H1 (cell line): ENCODE results near the gene GRK7. TPM values are rescaled to one million over a fixed set of nuclear protein-coding genes. Genes with fewer than 3 reads are reported as not detected.

ENCODE experiments used
- CTCF ChIA-PET: fragments of 300-600 bp; sonication (Branson Sonifier 250); formaldehyde crosslinking; loops from one replicate; lab custom pipeline; 2021; ENCODE audit not compliant: partially characterized antibody; lab: Charles Lee
- POLR2A ChIA-PET: fragments of 300-600 bp; sonication (Branson Sonifier 250); formaldehyde crosslinking; loops from one replicate; lab custom pipeline; 2021; ENCODE audit warnings: inconsistent platforms; ENCODE audit not compliant: partially characterized antibody; lab: Charles Lee
- DNase-seq, 2 experiments: peaks; one replicate each; pipeline versions ENCODE4 v3.0.0 to v3.0.0-alpha.2; 2010 to 2022; ENCODE audit warnings: low spot score in 2 of 2, low read depth in 1 of 2, mixed read lengths in 1 of 2
- FAIRE-seq: peaks from 2 replicates; lab custom pipeline; 2011; peaks lifted over from hg19 to GRCh38; lab: Jason Lieb, UNC
- H2AFZ ChIP-seq: 2 replicates; pipeline ENCODE4 v1.8.1; 2012; ENCODE audit warnings: low read length, inconsistent platforms
- H2AK5ac ChIP-seq: 2 replicates; pipeline ENCODE4 v1.6.1; 2013; ENCODE audit warnings: low read depth, low read length
- H2BK120ac ChIP-seq: replicated peaks from 2 replicates; pipeline ENCODE3; 2013; ENCODE audit warnings: low read depth, low read length, inconsistent platforms
- H2BK12ac ChIP-seq: 2 replicates; pipeline ENCODE4 v1.6.1; 2013; ENCODE audit warnings: low read depth, low read length
- H2BK15ac ChIP-seq: 2 replicates; pipeline ENCODE4 v1.6.1; 2013; ENCODE audit warnings: low read length
- H2BK20ac ChIP-seq: 2 replicates; pipeline ENCODE4 v1.6.1; 2013; ENCODE audit warnings: low read length
- H2BK5ac ChIP-seq: 2 replicates; pipeline ENCODE4 v1.6.1; 2013; ENCODE audit warnings: low read depth, low read length
- H3K14ac ChIP-seq: 2 replicates; pipeline ENCODE4 v1.6.1; 2013; ENCODE audit warnings: inconsistent platforms; ENCODE audit not compliant: insufficient read length
- H3K18ac ChIP-seq: 2 replicates; pipeline ENCODE4 v1.6.1; 2013; ENCODE audit warnings: low read length; ENCODE audit errors: extremely low read depth
- H3K23ac ChIP-seq: 2 replicates; pipeline ENCODE4 v1.6.1; 2013; ENCODE audit warnings: inconsistent platforms; ENCODE audit not compliant: insufficient read length
- H3K23me2 ChIP-seq: 2 replicates; pipeline ENCODE4 v1.6.1; 2013; ENCODE audit warnings: low read depth, low read length
- H3K27ac ChIP-seq: 2 replicates; pipeline ENCODE4 v1.6.1; 2011; ENCODE audit warnings: low read depth, low read length, inconsistent platforms
- H3K27me3 ChIP-seq, 4 experiments: replicated peaks in 1 of 4; 1 replicate in 1 of 4; 2 replicates in 3 of 4; pipeline versions ENCODE4 v1.6.1 to v1.8.1; 2011 to 2013; ENCODE audit warnings: low read length in 3 of 4, mild to moderate bottlenecking in 3 of 4, inconsistent platforms in 2 of 4, mixed read lengths in 2 of 4, moderate library complexity in 1 of 4; ENCODE audit not compliant: control insufficient read depth in 3 of 4, insufficient read depth in 3 of 4; ENCODE audit errors: extremely low read depth in 1 of 4
- H3K36me3 ChIP-seq, 4 experiments: 2 replicates each; pipeline versions ENCODE4 v1.6.1 to v1.8.1; 2011 to 2013; ENCODE audit warnings: mild to moderate bottlenecking in 4 of 4, low read length in 3 of 4, moderate library complexity in 2 of 4, control low read depth in 1 of 4, inconsistent platforms in 1 of 4; ENCODE audit not compliant: insufficient read depth in 4 of 4, control insufficient read depth in 2 of 4
- H3K4ac ChIP-seq: replicated peaks from 2 replicates; pipeline ENCODE3; 2013; ENCODE audit warnings: low read length, low read depth, mixed read lengths, inconsistent platforms; ENCODE audit not compliant: insufficient read length
- H3K4me1 ChIP-seq, 4 experiments: replicated peaks in 1 of 4; 1 replicate in 1 of 4; 2 replicates in 3 of 4; pipeline versions ENCODE4 v1.6.1 to v1.8.1; 2011 to 2013; ENCODE audit warnings: low read length in 3 of 4, inconsistent platforms in 2 of 4, mixed read lengths in 1 of 4; ENCODE audit not compliant: insufficient read depth in 4 of 4, control insufficient read depth in 3 of 4
- H3K4me2 ChIP-seq, 2 experiments: 2 replicates each; pipeline versions ENCODE4 v1.6.1 to v1.8.1; 2011 to 2013; ENCODE audit warnings: low read depth in 2 of 2, low read length in 2 of 2, control low read depth in 1 of 2, inconsistent platforms in 1 of 2, mild to moderate bottlenecking in 1 of 2; ENCODE audit not compliant: insufficient read depth in 1 of 2
- H3K4me3 ChIP-seq, 4 experiments: fragments of 200-600, 300-600 bp in 1 of 4; sonication (generic), shearing (Covaris generic), sonication (Bioruptor Twin) in 1 of 4; 2 replicates each; pipeline versions ENCODE4 v1.5.1 to v1.8.1; 2011 to 2016; ENCODE audit warnings: low read length in 4 of 4, low read depth in 3 of 4, control low read depth in 2 of 4, inconsistent platforms in 2 of 4, mild to moderate bottlenecking in 2 of 4, mixed read lengths in 1 of 4, moderate library complexity in 1 of 4; ENCODE audit not compliant: insufficient read depth in 2 of 4; ENCODE audit errors: extremely low read depth in 1 of 4
- H3K56ac ChIP-seq: replicated peaks from 2 replicates; pipeline ENCODE3; 2013; ENCODE audit warnings: low read depth, mild to moderate bottlenecking, mixed read lengths, low read length, inconsistent platforms; ENCODE audit not compliant: insufficient read length
- H3K79me1 ChIP-seq: 2 replicates; pipeline ENCODE4 v1.6.1; 2013; ENCODE audit warnings: low read depth, low read length, control low read depth
- H3K79me2 ChIP-seq, 2 experiments: 2 replicates each; pipeline versions ENCODE4 v1.6.1 to v1.8.1; 2012 to 2013; ENCODE audit warnings: low read length in 2 of 2, mild to moderate bottlenecking in 2 of 2, inconsistent platforms in 1 of 2; ENCODE audit not compliant: insufficient read depth in 2 of 2, control insufficient read depth in 1 of 2
- H3K9ac ChIP-seq, 4 experiments: replicated peaks in 1 of 4; 1 replicate in 1 of 4; 2 replicates in 3 of 4; pipeline versions ENCODE4 v1.6.1 to v1.8.1; 2011 to 2013; ENCODE audit warnings: low read depth in 3 of 4, low read length in 3 of 4, control low read depth in 2 of 4, mild to moderate bottlenecking in 2 of 4, moderate library complexity in 2 of 4, inconsistent platforms in 1 of 4; ENCODE audit errors: extremely low read depth in 1 of 4
- H3K9me3 ChIP-seq, 2 experiments: 2 replicates each; pipeline versions ENCODE4 v1.6.1 to v1.8.1; 2012 to 2013; ENCODE audit warnings: mild to moderate bottlenecking in 2 of 2, moderate library complexity in 2 of 2, control low read depth in 1 of 2, inconsistent platforms in 1 of 2, low read depth in 1 of 2, low read length in 1 of 2, mixed read lengths in 1 of 2; ENCODE audit not compliant: insufficient read depth in 2 of 2
- H4K20me1 ChIP-seq, 2 experiments: replicated peaks in 1 of 2; 2 replicates each; pipeline versions ENCODE3 to v1.8.1; 2011 to 2013; ENCODE audit warnings: inconsistent platforms in 2 of 2, low read length in 2 of 2, mild to moderate bottlenecking in 1 of 2; ENCODE audit not compliant: insufficient read depth in 2 of 2, control insufficient read depth in 1 of 2
- H4K5ac ChIP-seq: 2 replicates; pipeline ENCODE4 v1.6.1; 2013; ENCODE audit warnings: low read length, low read depth, mixed read lengths, inconsistent platforms; ENCODE audit not compliant: insufficient read length
- H4K8ac ChIP-seq: 2 replicates; pipeline ENCODE4 v1.8.0; 2013; ENCODE audit warnings: mild to moderate bottlenecking, moderate library complexity, low read length, inconsistent platforms; ENCODE audit not compliant: insufficient read depth; ENCODE audit errors: extremely low read depth
- H4K91ac ChIP-seq: replicated peaks from 2 replicates; pipeline ENCODE3; 2013; ENCODE audit warnings: low read length, mixed read lengths, inconsistent platforms; ENCODE audit not compliant: insufficient read length
- ASH2L ChIP-seq: fragments of 200-600, 300-600 bp; sonication (generic); IDR thresholded peaks from one replicate; pipeline ENCODE4 v1.7.1; 2017; ENCODE audit warnings: low read length
- CBX8 ChIP-seq: fragments of 300-800, 300-1000 bp; sonication (generic); IDR thresholded peaks from 2 replicates; pipeline ENCODE4 v1.7.1; 2016; ENCODE audit warnings: low read depth, low read length, borderline replicate concordance
- HDAC6 ChIP-seq: IDR thresholded peaks from one replicate; pipeline ENCODE4 v1.7.1; 2012; ENCODE audit warnings: low read depth, mild to moderate bottlenecking, inconsistent platforms, low read length, moderate library complexity
- KDM5A ChIP-seq: fragments of 200-600 bp; IDR thresholded peaks from 2 replicates; pipeline ENCODE4 v1.7.1; 2012; ENCODE audit warnings: mild to moderate bottlenecking, low read length, inconsistent platforms, mixed read lengths
- MAFK ChIP-seq: IDR thresholded peaks from 2 replicates; pipeline ENCODE4 v1.6.1; 2012; ENCODE audit warnings: low read depth, mild to moderate bottlenecking, improper control_type of control experiment, low read length
- MAX ChIP-seq: IDR thresholded peaks from 2 replicates; pipeline ENCODE4 v1.6.1; 2012; ENCODE audit warnings: inconsistent platforms
- POU5F1 ChIP-seq: IDR thresholded peaks from 2 replicates; pipeline ENCODE4 v1.6.1; 2011; ENCODE audit warnings: low read depth, mild to moderate bottlenecking, low read length, moderate library complexity
- SRF ChIP-seq: IDR thresholded peaks from 2 replicates; pipeline ENCODE4 v1.6.1; 2011; ENCODE audit warnings: mild to moderate bottlenecking, low read depth, low read length, moderate library complexity
- TAF7 ChIP-seq: optimal IDR thresholded peaks from 2 replicates; pipeline ENCODE3; 2011; ENCODE audit warnings: low read depth, mild to moderate bottlenecking, inconsistent platforms, low read length, moderate library complexity, borderline replicate concordance
- whole genome bisulfite sequencing, 2 experiments: shearing (Covaris generic) in 1 of 2; methylation state at CpG; one replicate each; pipeline versions ENCODE4 v1.1.6 to v1.1.7; 2013 to 2015; ENCODE audit warnings: low lambda C conversion rate in 2 of 2, mixed read lengths in 2 of 2, inconsistent platforms in 1 of 2, low coverage in 1 of 2, missing lambda C conversion rate in 1 of 2; ENCODE audit not compliant: insufficient replicate concordance in 2 of 2, insufficient coverage in 1 of 2, insufficient read length in 1 of 2; ENCODE audit errors: extremely low coverage in 1 of 2, missing lambda C conversion rate in 1 of 2; 5-methylcytosine and 5-hydroxymethylcytosine counted together
- polyA plus RNA-seq, 7 experiments: library from polyadenylated mRNA; depleted of rRNA in 3 of 7; stranded (reverse) in 5 of 7; unstranded in 2 of 7; fragments of >200 nt in 5 of 7; fragments of 200-250 nt in 2 of 7; gene quantifications; 1 replicate in 5 of 7; 2 replicates in 1 of 7; 4 replicates in 1 of 7; pipeline versions ENCODE4 v1.2.1 to v1.2.3, GENCODE V29; 2011 to 2013; ENCODE audit warnings: missing spikeins in 2 of 7, mixed read lengths in 2 of 7
- total RNA-seq: library from RNA; stranded (reverse); fragmentation: NEBNext Ultra II Directional; extraction: Animal tissue kit (Norgen Biotek cat#: 25700); gene quantifications from 2 replicates; pipeline ENCODE4 v1.2.1, GENCODE V29; 2021

Gene GRK7
- total and polyA plus RNA-seq, 2 of the 8 experiments (the other 6 are each of a cell fraction or from before 2014, with no cell fraction given) = not detected

- H3K56ac ChIP-seq = no peak overlapping the region
- no peak for DNase-seq
- H3K14ac ChIP-seq = no peak overlapping the region
- H3K79me2 ChIP-seq = no peaks in the 10 kb centered on the region
- no peak overlapping the region for H2BK5ac ChIP-seq
- H4K91ac ChIP-seq = no peak overlapping the region
- no peak overlapping the region for H2BK120ac ChIP-seq
- ChIA-PET POLR2A (no interaction called here), CTCF (interaction anchor here (1.2 kb wide), 1 partner anchor 114 kb away, joined by 3 read pairs; no protein-coding TSS in a partner anchor)
- H3K79me1 ChIP-seq = no peaks in the 10 kb centered on the region
- no peak overlapping the region for H4K5ac ChIP-seq
- H3K9me3 ChIP-seq = no peaks in the 10 kb centered on the region
- no peaks in the 10 kb centered on the region for H3K27me3 ChIP-seq
- no peak overlapping the region for H4K8ac ChIP-seq
- no peak overlapping the region for H2BK20ac ChIP-seq
- no peak for FAIRE-seq
- no peak overlapping the region for H2AK5ac ChIP-seq
- no peak overlapping the region for H3K4me3 ChIP-seq
- WGBS, 2 experiments = 91% methylated on average over 4 of the region's 4 CpGs; no CpG with 5 or more reads in 1 of the 2 experiments
- no peak overlapping the region for H3K23ac ChIP-seq
- no peak overlapping the region for H3K4me2 ChIP-seq
- H3K4me1 ChIP-seq = no peaks in the 10 kb centered on the region
- H3K9ac ChIP-seq = no peak overlapping the region
- H4K20me1 ChIP-seq = no peaks in the 10 kb centered on the region
- H3K18ac ChIP-seq = no peak overlapping the region
- H2BK12ac ChIP-seq = no peak overlapping the region
- TF ChIP-seq SRF = no peak
- TF ChIP-seq MAX = no peak
- no peak for TF ChIP-seq HDAC6
- no peak for TF ChIP-seq CBX8
- no peak for TF ChIP-seq TAF7
- no peak for TF ChIP-seq MAFK
- no peak for TF ChIP-seq POU5F1
- TF ChIP-seq KDM5A = no peak
- TF ChIP-seq ASH2L = no peak
- H3K36me3 ChIP-seq = no peaks in the 10 kb centered on the region
- no peak overlapping the region for H2BK15ac ChIP-seq
- H3K23me2 ChIP-seq = no peaks in the 10 kb centered on the region; the same call in 1 of the 2 replicates
- no peak overlapping the region for H3K27ac ChIP-seq
- no peak overlapping the region for H2AFZ ChIP-seq
- no peak overlapping the region for H3K4ac ChIP-seq
Observed at GRCh38 chr3:141725036-141725435, 38.2 kb upstream of the GRK7 start.
